SU-DHL-6 (cell line): ENCODE results near the gene LRRC4.

Source experiments
- H2AFZ ChIP-seq: fragments of 200-600 bp; sonication (generic); 2 replicates; pipeline ENCODE4 v1.6.1; 2014; ENCODE audit warnings: low read depth, mild to moderate bottlenecking, moderate library complexity, mixed read lengths, antibody characterized with exemption, low read length; ENCODE audit not compliant: severe bottlenecking
- H3F3A ChIP-seq: fragments of 200-600 bp; shearing (Covaris generic); 2 replicates; pipeline ENCODE4 v1.6.0; 2016; ENCODE audit warnings: antibody characterized with exemption, mild to moderate bottlenecking; ENCODE audit not compliant: insufficient read depth
- H3K27ac ChIP-seq: fragments of 200-600 bp; sonication (generic); 2 replicates; pipeline ENCODE4 v1.5.1; 2016; ENCODE audit warnings: low read depth, mild to moderate bottlenecking, low read length, moderate library complexity, mixed read lengths
- H3K27me3 ChIP-seq: fragments of 200-600 bp; sonication (generic), shearing (Covaris generic); 2 replicates; pipeline ENCODE4 v1.6.0; 2014; ENCODE audit warnings: mild to moderate bottlenecking, low read length
- H3K36me3 ChIP-seq: fragments of 200-600 bp; sonication (generic); 2 replicates; pipeline ENCODE4 v1.6.1; 2014; ENCODE audit warnings: mild to moderate bottlenecking, low read length, mixed read lengths
- H3K4me2 ChIP-seq: fragments of 300-600, 200-600 bp; shearing (Covaris generic), sonication (generic); 2 replicates; pipeline ENCODE4 v1.6.0; 2014; ENCODE audit warnings: low read length, low read depth, mild to moderate bottlenecking; ENCODE audit not compliant: poor library complexity, severe bottlenecking
- H3K4me3 ChIP-seq: fragments of 200-600 bp; sonication (generic); 2 replicates; pipeline ENCODE4 v1.5.1; 2014; ENCODE audit warnings: antibody characterized with exemption, low read length, mild to moderate bottlenecking, mixed read lengths; ENCODE audit not compliant: insufficient read depth, poor library complexity, severe bottlenecking
- H3K79me2 ChIP-seq: fragments of 200-600 bp; sonication (generic); 2 replicates; pipeline ENCODE4 v1.6.1; 2014; ENCODE audit warnings: mild to moderate bottlenecking, low read length, moderate library complexity; ENCODE audit not compliant: insufficient read depth
- H3K9ac ChIP-seq: fragments of 200-600 bp; sonication (generic); 2 replicates; pipeline ENCODE4 v1.7.0; 2014; ENCODE audit warnings: mild to moderate bottlenecking, low read length
- H3K9me2 ChIP-seq: fragments of 200-600 bp; sonication (generic); replicated peaks from 2 replicates; pipeline ENCODE4 v1.6.1; 2014; ENCODE audit warnings: low read length; ENCODE audit not compliant: insufficient read depth
- H3K9me3 ChIP-seq: fragments of 200-600 bp; sonication (generic); 2 replicates; pipeline ENCODE4 v1.6.1; 2014; ENCODE audit warnings: low read length, mixed read lengths; ENCODE audit not compliant: insufficient read depth
- H4K20me1 ChIP-seq: fragments of 200-600 bp; sonication (generic); 2 replicates; pipeline ENCODE4 v1.6.1; 2014; ENCODE audit warnings: low read depth, mild to moderate bottlenecking, antibody characterized with exemption, low read length, moderate library complexity, mixed read lengths
- EZH2phosphoT487 ChIP-seq: fragments of 200-600 bp; sonication (generic), shearing (Covaris generic); conservative IDR thresholded peaks from 2 replicates; pipeline ENCODE4 v1.6.1; 2018; ENCODE audit warnings: mild to moderate bottlenecking, antibody characterized with exemption, low read length, moderate library complexity, mixed read lengths
- TF ChIP-seq, protein P1 (sequence below): fragments of 200-600 bp; sonication (generic); IDR thresholded peaks from one replicate; pipeline ENCODE4 v1.5.1; 2017; ENCODE audit warnings: antibody characterized with exemption, mild to moderate bottlenecking, low read length, moderate library complexity; ENCODE audit not compliant: insufficient read depth, poor library complexity, severe bottlenecking

The LRRC4 gene

DNA sequence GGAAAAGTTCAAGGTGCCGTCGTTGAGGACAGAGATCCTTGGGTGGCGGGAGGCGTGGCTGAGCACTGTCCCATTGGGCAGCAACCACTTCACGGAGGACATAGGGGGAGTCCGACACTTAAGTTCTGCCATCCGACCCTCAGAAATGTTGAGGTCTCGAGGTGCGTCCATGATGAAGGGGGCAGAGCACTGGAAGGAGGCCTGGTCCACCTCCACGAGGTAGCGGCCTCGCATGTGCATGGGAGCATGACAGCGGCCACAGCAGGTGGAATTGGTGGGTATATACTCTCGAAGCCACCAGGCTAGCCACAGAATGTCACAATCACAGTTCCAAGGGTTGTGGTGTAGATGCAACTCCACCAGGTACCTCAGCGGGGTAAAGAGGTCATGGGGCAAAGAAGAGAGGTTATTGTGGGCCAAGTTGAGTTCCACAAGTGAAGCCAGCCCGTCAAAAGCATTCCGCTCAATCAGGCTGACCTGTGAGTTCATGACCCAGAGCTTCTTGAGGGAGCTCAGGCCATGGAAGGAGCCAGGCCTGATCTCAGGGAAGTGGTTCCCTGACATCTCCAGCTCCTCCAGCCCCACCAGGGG lies 1.7 kb downstream of the LRRC4 start:
- Histone ChIP-seq H3K4me3 (no peak overlapping the region), H3K4me2 (no peak overlapping the region), H3K79me2 (no peaks in the 10 kb centered on the region; the same call in 1 of the 2 replicates), H2AFZ (no peak overlapping the region), H4K20me1 (0 out of 2 replicates have a peak, but pooled peaks cover 5% of the 10 kb centered on the region), H3F3A (no peaks in the 10 kb centered on the region), H3K9ac (no peak overlapping the region), H3K9me2 (no peaks in the 10 kb centered on the region), H3K27ac (no peak overlapping the region), H3K9me3 (no peaks in the 10 kb centered on the region), H3K27me3 (no peaks in the 10 kb centered on the region), H3K36me3 (no peaks in the 10 kb centered on the region)
- TF ChIP-seq, protein P1, sequence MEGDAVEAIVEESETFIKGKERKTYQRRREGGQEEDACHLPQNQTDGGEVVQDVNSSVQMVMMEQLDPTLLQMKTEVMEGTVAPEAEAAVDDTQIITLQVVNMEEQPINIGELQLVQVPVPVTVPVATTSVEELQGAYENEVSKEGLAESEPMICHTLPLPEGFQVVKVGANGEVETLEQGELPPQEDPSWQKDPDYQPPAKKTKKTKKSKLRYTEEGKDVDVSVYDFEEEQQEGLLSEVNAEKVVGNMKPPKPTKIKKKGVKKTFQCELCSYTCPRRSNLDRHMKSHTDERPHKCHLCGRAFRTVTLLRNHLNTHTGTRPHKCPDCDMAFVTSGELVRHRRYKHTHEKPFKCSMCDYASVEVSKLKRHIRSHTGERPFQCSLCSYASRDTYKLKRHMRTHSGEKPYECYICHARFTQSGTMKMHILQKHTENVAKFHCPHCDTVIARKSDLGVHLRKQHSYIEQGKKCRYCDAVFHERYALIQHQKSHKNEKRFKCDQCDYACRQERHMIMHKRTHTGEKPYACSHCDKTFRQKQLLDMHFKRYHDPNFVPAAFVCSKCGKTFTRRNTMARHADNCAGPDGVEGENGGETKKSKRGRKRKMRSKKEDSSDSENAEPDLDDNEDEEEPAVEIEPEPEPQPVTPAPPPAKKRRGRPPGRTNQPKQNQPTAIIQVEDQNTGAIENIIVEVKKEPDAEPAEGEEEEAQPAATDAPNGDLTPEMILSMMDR: no peak
- TF ChIP-seq EZH2phosphoT487: no peak

DNA sequence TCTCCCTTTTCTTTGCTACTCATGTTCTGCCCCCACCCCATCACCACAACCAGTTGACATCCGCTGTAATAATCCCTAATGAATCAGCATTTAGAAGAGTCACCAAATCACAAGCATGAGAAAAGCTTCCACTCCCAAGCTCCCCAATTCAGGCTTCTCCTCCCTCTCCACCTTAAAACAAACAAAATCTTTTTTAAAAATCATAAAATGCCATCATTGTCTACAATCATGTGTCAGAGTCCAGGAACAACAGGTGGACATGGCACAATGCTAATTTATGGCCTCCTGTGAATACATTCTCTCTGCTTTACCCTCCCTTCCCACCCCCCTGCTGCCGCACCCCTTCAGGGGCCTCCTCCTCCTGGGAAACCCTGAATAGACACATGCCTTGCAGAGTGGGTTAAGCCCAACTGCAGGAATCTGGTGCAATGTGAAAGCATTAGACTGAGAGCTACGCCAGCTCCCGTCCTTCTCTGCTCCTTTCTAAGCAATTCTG lies 3.7 kb downstream of the LRRC4 start:
- Histone ChIP-seq H3K9ac (no peak overlapping the region), H3K9me2 (no peaks in the 10 kb centered on the region), H3K36me3 (no peaks in the 10 kb centered on the region), H3K4me3 (no peak overlapping the region), H3K27ac (no peak overlapping the region), H4K20me1 (no peaks in the 10 kb centered on the region), H2AFZ (no peak overlapping the region), H3K79me2 (no peaks in the 10 kb centered on the region; the same call in 1 of the 2 replicates), H3K4me2 (no peak overlapping the region), H3K27me3 (no peaks in the 10 kb centered on the region), H3K9me3 (no peaks in the 10 kb centered on the region), H3F3A (no peaks in the 10 kb centered on the region)
- TF ChIP-seq, protein P1: no peak
- TF ChIP-seq EZH2phosphoT487: no peak

DNA sequence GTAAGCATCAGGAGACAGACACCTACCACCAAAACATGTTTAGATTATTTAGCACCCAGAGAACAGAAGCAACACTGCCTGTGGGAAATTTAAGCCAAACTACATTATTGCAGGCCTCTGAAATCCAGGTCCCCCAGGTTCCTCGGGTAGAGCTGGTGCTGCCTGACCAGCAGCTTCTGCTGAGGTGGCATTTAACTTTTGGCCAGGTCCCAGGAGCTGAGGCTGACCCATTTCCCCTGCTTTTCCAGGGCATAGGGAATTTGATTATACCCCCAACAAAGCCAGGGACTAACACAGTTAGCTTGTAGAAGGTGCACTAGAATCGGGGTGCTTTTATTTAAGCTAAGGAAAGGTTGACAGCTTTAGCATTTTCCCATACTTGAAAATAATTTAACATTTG lies 4.7 kb downstream of the LRRC4 start:
- Histone ChIP-seq H4K20me1 (no peaks in the 10 kb centered on the region), H3K27ac (no peak overlapping the region), H2AFZ (no peak overlapping the region), H3K9me3 (no peaks in the 10 kb centered on the region), H3F3A (no peaks in the 10 kb centered on the region), H3K4me2 (no peak overlapping the region), H3K79me2 (no peaks in the 10 kb centered on the region; the same call in 1 of the 2 replicates), H3K27me3 (no peaks in the 10 kb centered on the region), H3K4me3 (no peak overlapping the region), H3K9me2 (no peaks in the 10 kb centered on the region), H3K9ac (no peak overlapping the region), H3K36me3 (no peaks in the 10 kb centered on the region)
- TF ChIP-seq, protein P1: no peak
- TF ChIP-seq EZH2phosphoT487: no peak
